ENCODE results near the gene COPZ1.
A peak's percentile ranks its signal among the peaks of the same experiment; 100 is the strongest.
"Not testable (repeated sequence)": the region's sequence is repeated elsewhere in the genome, so short reads cannot be mapped to it uniquely, and the experiment has no call there.

Gene COPZ1

GRCh38 chr12:54306925-54307741, 17.8 kb upstream of the COPZ1 start:
- ATAC-seq: peak; percentile 59

GRCh38 chr12:54311051-54311450, 13.9 kb upstream of the COPZ1 start:
- no peak for TF ChIP-seq CSDC2 (CRISPR knock-in tag; IDR thresholded peaks at IDR 0.05)
- TF ChIP-seq ZFP30 (CRISPR knock-in tag; IDR thresholded peaks at IDR 0.05): no peak
- no peak for TF ChIP-seq OSR1 (CRISPR knock-in tag; IDR thresholded peaks at IDR 0.05)
- TF ChIP-seq, protein P1, sequence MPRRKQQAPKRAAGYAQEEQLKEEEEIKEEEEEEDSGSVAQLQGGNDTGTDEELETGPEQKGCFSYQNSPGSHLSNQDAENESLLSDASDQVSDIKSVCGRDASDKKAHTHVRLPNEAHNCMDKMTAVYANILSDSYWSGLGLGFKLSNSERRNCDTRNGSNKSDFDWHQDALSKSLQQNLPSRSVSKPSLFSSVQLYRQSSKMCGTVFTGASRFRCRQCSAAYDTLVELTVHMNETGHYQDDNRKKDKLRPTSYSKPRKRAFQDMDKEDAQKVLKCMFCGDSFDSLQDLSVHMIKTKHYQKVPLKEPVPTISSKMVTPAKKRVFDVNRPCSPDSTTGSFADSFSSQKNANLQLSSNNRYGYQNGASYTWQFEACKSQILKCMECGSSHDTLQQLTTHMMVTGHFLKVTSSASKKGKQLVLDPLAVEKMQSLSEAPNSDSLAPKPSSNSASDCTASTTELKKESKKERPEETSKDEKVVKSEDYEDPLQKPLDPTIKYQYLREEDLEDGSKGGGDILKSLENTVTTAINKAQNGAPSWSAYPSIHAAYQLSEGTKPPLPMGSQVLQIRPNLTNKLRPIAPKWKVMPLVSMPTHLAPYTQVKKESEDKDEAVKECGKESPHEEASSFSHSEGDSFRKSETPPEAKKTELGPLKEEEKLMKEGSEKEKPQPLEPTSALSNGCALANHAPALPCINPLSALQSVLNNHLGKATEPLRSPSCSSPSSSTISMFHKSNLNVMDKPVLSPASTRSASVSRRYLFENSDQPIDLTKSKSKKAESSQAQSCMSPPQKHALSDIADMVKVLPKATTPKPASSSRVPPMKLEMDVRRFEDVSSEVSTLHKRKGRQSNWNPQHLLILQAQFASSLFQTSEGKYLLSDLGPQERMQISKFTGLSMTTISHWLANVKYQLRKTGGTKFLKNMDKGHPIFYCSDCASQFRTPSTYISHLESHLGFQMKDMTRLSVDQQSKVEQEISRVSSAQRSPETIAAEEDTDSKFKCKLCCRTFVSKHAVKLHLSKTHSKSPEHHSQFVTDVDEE (CRISPR knock-in tag; IDR thresholded peaks at IDR 0.05): no peak
- no peak for TF ChIP-seq ZFP3 (CRISPR knock-in tag; IDR thresholded peaks at IDR 0.05)
- TF ChIP-seq, protein P2, sequence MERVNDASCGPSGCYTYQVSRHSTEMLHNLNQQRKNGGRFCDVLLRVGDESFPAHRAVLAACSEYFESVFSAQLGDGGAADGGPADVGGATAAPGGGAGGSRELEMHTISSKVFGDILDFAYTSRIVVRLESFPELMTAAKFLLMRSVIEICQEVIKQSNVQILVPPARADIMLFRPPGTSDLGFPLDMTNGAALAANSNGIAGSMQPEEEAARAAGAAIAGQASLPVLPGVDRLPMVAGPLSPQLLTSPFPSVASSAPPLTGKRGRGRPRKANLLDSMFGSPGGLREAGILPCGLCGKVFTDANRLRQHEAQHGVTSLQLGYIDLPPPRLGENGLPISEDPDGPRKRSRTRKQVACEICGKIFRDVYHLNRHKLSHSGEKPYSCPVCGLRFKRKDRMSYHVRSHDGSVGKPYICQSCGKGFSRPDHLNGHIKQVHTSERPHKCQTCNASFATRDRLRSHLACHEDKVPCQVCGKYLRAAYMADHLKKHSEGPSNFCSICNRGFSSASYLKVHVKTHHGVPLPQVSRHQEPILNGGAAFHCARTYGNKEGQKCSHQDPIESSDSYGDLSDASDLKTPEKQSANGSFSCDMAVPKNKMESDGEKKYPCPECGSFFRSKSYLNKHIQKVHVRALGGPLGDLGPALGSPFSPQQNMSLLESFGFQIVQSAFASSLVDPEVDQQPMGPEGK (CRISPR knock-in tag; IDR thresholded peaks at IDR 0.05; ENCODE audit: borderline replicate concordance): no peak
- TF ChIP-seq ZNF70 (CRISPR knock-in tag; IDR thresholded peaks at IDR 0.05): no peak
- no peak for TF ChIP-seq ZNF8 (CRISPR knock-in tag; IDR thresholded peaks at IDR 0.05)
- no peak for TF ChIP-seq TCF4 (CRISPR knock-in tag; IDR thresholded peaks at IDR 0.05; ENCODE audit: borderline replicate concordance)
- no peak for TF ChIP-seq BACH2 (CRISPR knock-in tag; IDR thresholded peaks at IDR 0.05; ENCODE audit: borderline replicate concordance)
- TF ChIP-seq ISL1 (CRISPR knock-in tag; IDR thresholded peaks at IDR 0.05): no peak
- no peak for TF ChIP-seq ZNF565 (CRISPR knock-in tag; conservative IDR thresholded peaks at IDR 0.05; ENCODE audit: low read depth)
- no peak for ATAC-seq

More at GRCh38 chr12:54306925-54307741, 17.8 kb upstream of the COPZ1 start:
- TF ChIP-seq, protein P2 (CRISPR knock-in tag; IDR thresholded peaks at IDR 0.05; ENCODE audit: borderline replicate concordance): no peak

- ATAC-seq: not testable (repeated sequence)
These were observed 12.6 kb upstream of the COPZ1 start for GRCh38 chr12:54312309-54312708.

DNA sequence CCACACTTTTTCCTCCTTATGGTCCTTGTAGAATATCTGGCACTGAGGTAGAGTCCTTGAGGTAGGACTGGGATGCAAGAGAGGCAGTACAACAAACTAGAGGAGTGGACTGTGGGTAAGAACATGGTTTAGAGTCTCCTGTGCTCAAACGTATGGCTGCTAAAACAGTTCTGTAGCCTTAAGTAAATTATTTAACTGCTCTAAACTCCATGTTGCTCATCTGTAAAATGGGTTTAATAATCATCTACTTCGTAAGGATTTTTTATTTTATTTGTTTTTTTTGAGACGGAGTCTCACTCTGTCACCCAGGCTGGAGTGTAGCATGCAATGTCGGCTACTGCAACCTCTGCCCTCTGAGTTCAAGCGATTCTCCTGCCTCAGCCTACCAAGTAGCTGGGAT, 3.6 kb upstream of the COPZ1 start:
- TF ChIP-seq ZNF565 (CRISPR knock-in tag; conservative IDR thresholded peaks at IDR 0.05; ENCODE audit: low read depth): no peak
- no peak for TF ChIP-seq SNAI2 (CRISPR knock-in tag; IDR thresholded peaks at IDR 0.05)
- TF ChIP-seq TOX (CRISPR knock-in tag; IDR thresholded peaks at IDR 0.05; ENCODE audit: borderline replicate concordance): no peak
- TF ChIP-seq ZNF8 (CRISPR knock-in tag; IDR thresholded peaks at IDR 0.05): no peak
- TF ChIP-seq POU6F1 (CRISPR knock-in tag; IDR thresholded peaks at IDR 0.05; ENCODE audit: borderline replicate concordance, low read depth): no peak
- no peak for TF ChIP-seq BACH2 (CRISPR knock-in tag; IDR thresholded peaks at IDR 0.05; ENCODE audit: borderline replicate concordance)
- TF ChIP-seq ARNTL (CRISPR knock-in tag; IDR thresholded peaks at IDR 0.05; ENCODE audit: borderline replicate concordance, low read depth): no peak
- no peak for TF ChIP-seq OSR1 (CRISPR knock-in tag; IDR thresholded peaks at IDR 0.05)
- no peak for TF ChIP-seq ZC3H10 (CRISPR knock-in tag; IDR thresholded peaks at IDR 0.05)
- TF ChIP-seq, protein P3, sequence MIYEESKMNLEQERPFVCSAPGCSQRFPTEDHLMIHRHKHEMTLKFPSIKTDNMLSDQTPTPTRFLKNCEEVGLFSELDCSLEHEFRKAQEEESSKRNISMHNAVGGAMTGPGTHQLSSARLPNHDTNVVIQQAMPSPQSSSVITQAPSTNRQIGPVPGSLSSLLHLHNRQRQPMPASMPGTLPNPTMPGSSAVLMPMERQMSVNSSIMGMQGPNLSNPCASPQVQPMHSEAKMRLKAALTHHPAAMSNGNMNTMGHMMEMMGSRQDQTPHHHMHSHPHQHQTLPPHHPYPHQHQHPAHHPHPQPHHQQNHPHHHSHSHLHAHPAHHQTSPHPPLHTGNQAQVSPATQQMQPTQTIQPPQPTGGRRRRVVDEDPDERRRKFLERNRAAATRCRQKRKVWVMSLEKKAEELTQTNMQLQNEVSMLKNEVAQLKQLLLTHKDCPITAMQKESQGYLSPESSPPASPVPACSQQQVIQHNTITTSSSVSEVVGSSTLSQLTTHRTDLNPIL (CRISPR knock-in tag; IDR thresholded peaks at IDR 0.05; ENCODE audit: low read depth): no peak
- TF ChIP-seq ZFP3 (CRISPR knock-in tag; IDR thresholded peaks at IDR 0.05): no peak
- TF ChIP-seq GLIS3 (CRISPR knock-in tag; IDR thresholded peaks at IDR 0.05): no peak
- no peak for TF ChIP-seq ISL1 (CRISPR knock-in tag; IDR thresholded peaks at IDR 0.05)
- ATAC-seq: no peak

- ATAC-seq: not testable (repeated sequence)
These were observed 645 bp downstream of the COPZ1 start for GRCh38 chr12:54325442-54326109.

All from SK-N-SH treated with all-trans-retinoic acid at 6 μM for 48 hours (cell line).